Femur (tissue), 1 donor: ENCODE results near the gene GLIS1.
"Not testable (repeated sequence)": the region's sequence is repeated elsewhere in the genome, so short reads cannot be mapped to it uniquely, and the experiment has no call there.

Source experiments
- DNase-seq: peaks from one replicate; pipeline ENCODE4 v3.0.0-alpha.2; 2017

Gene GLIS1

DNA sequence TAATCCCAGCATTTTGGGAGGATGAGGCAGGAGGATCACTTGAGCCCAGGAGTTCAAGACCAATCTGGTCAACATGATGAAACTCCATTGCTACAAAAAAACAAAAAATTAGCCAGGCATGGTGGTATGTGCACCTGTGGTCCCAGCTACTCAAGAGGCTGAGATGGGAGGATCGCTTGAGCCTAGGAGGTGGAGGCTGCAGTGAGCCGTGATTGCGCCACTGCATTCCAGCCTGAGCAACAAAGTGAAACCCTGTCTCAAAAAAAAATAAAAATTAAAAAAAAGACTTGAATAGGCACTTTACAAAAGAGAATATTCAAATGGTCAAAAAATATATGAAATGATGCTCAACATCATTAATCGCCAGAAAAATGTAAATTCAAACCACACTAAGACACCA, 91.0 kb downstream of the GLIS1 start:
- not testable (repeated sequence) for DNase-seq

DNA sequence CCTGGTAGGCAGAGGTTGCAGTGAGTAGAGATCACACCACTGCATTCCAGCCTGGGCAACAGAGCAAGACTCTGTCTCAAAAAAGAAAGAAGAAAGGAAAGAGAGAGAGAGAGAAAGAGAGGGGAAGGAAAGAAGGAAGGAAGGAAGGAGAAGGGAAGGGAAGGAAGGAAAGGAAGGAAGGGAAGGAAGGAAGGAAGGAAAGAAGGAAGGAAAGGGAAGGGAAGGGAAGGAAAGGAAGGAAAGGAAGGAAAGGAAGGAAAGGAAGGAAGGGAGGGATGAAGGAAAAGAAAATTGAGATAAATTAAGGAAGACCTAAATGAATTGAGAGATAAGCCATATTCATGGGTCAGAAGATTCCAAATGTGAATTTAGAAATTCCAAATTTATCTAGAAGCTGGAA, 92.2 kb downstream of the GLIS1 start:
- no peak for DNase-seq

DNA sequence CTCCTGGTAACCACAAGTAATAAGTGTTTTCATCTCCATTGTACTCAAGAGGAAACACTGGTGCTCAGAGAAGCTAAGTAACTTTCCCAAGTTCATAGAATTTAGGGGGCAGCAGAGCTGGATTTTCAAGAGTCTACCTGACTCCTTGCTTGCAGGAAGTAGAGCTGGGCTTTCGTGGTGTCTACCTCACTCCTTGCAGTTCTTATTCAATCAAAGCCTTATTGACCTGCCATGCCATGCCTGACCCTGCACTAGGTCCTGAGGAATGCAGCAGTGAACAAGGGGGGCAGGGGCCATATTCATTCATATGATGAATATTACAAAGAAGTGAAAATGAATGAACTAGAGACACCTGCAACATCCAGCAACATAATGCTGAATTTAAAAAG, 93.3 kb downstream of the GLIS1 start:
- no peak for DNase-seq

DNA sequence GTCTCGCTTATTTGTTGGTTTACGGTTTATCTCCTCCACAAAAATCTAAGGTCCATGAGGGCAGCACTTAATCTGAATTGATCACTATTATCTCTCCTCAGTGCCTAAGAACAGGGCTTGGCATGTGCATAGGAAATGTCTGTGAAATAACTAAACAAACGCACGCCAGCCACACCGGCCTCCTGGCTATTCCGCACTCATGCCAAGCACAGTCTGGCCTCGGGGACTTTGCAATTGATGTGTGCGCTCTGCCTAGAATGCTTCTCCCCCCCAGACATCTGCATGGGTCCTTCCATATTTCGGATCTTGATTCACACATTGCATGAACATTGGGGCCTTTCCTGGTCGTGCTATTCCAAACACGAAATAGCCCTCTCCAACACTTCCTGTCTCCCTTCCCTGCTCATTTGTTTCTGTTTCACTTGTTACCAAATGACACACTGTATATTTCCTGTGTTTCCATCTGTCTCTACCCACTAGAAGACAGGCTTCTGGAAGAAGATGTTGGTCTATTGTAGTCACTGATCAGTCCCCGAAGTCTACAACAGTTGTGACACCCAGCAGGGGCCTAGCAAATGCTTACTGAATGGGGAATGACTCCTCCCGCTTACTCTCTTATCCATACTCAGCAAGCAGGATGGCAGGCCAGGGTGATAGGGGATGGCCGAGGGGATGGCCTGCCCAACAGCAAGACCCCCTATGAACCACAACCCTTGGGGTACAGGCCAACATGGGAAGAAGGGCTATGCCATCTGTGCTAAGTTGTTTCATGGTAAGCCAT, 93.9 kb downstream of the GLIS1 start:
- DNase-seq, result peak; percentile 5

DNA sequence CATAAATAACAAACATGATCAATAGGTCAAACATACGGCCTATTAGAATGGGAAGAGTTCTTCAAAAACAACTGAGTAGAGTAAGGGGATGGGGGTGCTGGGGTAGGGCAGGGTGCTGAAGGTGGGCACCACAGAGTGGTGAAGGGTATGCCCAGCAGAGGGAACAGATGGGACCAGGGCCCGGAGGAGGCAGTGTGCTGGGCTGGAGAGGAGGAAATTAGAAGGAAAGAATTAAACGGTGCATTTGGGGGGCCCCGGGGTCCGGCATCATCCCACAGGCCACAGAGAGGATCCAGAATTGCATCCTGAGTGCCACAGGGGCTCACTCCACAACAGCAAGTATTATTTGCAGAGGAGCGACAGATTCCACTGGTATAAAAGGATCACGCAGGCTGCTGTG, 94.5 kb downstream of the GLIS1 start:
- no peak for DNase-seq

DNA sequence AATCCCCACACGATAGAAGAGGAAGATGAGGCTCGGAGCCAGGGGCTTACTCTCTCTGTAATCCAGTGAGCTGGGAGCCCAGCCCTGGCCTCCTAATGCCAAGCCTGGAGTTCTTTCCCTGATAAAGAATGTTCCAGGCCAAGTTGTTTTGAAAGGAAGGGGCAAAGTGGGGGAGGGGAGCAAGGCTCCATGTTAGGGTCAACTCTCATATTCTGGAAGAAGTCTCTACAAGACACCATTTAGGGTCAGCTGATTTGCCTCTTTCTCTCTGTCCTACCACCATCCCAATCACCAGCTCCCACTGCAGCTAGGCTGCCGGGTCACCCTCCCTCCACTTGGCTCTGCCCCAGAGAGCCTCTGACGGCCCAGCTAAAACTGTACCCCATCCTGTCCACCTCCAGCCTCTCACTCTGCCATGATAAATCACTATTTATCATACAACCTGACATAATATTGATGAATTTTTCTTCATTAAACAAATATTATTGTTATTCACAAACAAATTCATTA, 95.0 kb downstream of the GLIS1 start:
- peak; percentile 11 for DNase-seq

DNA sequence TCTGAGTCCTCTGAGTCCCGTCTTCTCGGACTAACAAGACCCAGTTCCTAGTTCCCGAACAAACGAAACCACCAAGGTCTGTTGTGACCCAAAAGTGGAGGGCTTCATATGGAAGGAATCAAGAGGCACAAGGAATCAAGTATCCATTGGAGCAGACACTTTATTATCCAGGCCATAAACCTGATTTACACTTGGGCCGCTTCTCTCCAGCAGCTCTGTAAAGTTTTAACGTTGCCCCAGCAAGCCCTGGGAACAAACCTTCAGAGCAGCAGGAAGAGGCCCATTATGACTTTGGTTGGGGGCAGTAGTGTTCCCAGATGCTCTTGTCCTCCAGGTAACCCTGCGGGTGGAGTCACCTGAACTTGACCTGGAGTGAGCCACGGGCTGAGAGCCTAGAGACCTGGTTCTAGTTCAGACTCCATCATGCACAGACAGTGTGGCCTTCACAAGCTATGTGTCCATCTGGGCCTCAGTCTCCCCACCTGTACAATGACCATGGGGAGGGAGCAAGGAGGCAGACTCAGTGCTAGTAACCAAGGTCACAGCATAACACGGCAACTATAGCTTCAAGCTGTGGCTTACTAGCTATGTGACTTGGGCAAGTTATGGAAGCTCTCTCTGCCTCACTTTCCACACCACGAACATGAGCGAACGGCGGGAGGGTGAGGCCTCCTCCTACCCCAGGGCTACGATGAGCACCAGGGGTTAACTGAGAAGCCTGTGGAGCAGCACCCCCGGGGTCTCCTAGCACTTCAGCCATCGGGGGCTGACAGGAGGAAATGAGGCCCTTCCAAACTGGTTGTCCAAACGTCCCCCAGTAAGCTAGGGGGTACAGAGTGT, 95.7 kb downstream of the GLIS1 start:
- peak; percentile 16 for DNase-seq

DNA sequence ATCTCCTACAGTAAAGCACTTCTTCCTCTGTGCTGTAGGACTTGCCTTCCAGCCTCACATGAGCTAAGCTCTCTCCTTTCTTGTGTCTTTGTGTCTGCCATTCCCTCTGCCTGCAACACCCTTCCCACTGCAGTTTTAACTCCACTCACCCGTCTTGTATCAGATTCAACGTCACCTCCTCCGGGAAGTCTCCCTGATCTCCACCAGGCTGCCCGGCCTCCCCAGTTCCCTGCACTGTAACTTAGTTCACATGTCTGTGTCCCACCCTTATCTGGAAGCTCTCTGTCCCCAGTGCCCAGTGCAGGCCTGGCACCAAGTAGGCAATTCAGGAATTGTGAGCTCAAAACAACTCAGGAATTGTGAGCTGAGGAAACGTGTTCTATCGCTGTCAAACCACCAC, 96.4 kb downstream of the GLIS1 start:
- peak; percentile 9 for DNase-seq

DNA sequence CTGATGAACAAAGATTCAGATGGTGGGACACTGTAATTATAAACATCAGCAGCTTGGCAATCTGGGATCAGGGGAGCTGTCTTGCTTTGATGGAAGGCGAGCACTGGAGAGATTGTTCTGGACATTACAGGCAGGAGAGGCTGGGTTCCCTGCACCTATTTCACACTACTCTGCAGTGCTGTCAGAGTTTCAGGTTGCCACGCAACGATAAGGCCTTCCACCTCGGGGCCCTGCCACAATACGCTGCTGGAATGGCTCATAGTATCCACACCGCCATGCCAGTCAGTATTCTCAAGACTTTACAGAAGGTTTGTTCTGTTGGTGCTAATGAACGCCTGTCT, 96.8 kb downstream of the GLIS1 start:
- DNase-seq, result peak; percentile 3

DNA sequence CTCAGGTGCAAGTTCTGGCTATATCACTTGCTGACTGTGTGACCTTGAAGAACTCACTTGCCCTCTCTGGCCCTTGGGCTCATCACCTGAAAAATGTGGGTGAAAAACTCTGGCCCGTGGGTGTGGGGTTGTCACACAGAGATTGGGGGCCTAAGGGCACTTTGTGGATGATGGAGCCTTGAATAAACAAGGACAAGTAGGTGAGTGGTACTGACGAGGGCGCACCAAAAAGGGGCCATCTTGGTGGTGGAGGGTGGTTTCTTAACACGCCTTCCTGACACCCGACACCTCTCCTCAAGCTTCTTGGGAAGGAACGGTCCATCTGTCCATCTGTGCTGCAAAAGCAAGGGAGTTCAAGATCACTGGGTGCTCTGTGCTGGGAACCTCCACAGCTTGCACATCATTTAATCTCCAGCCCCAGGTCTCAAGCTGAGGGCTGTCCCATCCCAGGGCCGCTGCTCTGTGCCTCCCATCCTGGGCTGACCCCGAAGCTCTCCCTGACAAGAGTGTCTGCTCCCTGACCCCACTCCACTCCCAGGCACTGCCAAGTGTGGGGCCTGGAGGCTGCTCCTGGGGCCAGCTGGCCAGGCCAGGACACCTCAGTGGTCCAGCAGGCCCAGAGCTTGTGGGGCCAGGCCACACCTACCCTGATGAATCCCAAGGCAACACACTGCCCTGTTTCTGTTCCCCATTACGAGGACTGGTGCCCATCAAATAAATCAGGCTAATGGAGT, 97.3 kb downstream of the GLIS1 start:
- DNase-seq, result peak; percentile 10

DNA sequence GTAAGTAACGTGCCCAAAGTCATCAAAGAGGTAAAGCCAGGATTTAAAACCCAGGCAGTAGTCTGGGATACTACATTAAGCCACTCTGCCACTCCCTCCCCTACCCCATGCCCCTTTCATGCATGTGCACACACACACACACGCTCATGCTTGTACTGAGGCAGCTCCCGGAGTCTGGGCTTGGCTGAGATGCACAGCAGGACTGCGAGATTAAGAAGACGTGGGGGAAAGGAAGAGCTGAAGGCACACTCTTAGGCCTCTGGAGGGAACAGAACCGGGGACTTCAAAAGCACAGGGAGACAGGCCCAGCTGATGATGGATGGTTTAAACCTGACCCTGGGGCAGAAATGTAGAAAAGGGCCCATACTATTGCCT, 98.3 kb downstream of the GLIS1 start:
- DNase-seq, result peak; percentile 7

DNA sequence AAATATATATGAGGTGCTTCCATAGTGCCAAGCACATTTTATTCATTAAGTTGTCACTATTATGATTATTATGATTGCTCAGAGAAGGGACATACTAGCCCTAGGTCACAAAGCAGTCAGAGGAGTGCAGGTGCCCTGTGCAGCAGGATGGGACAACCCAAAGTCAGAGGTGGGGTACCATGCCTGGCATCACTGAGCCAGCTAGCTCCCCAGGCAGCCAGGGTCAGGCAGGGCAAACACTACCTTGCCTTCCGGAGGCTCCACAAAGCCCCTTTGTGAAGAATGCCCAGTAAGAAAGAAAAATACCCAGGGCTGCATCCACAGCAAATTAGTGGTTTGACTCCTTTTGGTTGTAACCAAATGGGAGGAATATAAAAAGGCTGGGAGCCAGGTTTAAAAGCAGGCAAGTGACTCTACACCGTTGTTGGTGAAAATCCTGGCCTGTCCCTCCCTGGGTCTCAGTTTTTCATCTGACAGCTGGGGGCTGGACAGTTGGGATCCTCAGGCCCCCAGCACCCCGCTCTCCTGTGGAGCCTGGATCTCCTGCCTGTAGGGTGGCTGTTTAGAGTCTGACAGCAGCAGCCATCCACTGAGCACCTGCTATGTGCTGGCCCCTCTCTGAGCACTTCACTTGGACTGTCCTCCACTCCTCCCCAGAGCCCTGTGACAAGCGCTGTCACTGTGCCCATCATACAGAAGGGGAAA, 98.8 kb downstream of the GLIS1 start:
- DNase-seq, result peak; percentile 11

DNA sequence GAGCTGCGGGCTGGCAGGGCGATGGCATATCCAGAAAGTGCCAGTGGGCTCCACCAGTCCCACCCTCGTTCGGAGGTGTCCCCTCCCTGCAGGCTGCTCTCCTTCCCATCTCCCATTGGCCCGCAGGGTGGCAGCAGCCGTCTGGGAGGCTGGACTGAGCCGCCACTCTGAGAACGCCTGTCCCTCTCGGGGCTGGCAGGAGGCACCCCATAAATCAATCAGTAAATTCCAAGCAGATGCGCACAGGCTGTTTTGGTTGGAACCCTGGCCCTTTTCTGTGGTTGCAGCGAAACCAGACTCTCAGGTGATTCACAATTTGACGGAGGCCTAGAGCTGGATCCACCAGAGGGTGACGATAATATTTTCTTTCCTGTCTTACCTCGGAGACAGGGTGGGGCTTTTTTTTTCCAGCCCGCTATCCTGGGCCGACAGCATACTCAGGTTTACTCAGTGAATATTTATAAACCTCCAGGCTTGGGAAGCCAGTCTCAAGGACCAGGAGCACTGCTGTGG, 99.7 kb downstream of the GLIS1 start:
- DNase-seq, result peak; percentile 46

DNA sequence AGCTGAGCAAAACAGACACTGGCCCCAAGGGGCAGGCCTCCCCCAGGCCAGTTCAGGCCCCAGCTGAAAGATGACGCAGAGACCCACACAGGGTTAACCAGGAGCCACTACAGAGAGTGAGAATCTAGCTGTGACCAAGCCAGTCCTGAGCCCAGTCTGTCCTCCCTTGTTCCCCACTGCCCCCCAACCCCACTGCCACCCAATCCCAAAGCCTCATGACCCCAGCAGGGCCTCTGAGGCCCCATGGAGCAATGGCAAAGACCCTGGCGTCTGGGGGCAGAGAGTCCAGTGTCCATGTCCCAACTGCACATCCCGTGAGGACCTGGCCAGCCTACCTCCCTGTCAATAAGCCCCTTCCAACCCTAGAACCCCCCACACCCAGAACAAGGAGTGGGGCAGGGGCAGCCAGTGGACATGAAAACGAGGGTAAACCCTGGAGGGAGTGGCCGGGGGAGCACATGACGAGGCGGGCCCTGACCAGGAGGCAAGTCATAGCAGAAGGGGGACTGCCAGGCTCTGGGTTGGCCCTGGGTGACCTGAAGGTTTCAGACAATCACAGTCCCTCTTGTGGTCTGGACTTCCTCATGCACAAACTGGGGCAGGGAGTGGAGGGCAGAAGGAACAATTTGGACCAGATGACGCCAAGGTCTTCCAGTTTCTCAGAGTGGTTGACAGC, 100.5 kb downstream of the GLIS1 start:
- no peak for DNase-seq

DNA sequence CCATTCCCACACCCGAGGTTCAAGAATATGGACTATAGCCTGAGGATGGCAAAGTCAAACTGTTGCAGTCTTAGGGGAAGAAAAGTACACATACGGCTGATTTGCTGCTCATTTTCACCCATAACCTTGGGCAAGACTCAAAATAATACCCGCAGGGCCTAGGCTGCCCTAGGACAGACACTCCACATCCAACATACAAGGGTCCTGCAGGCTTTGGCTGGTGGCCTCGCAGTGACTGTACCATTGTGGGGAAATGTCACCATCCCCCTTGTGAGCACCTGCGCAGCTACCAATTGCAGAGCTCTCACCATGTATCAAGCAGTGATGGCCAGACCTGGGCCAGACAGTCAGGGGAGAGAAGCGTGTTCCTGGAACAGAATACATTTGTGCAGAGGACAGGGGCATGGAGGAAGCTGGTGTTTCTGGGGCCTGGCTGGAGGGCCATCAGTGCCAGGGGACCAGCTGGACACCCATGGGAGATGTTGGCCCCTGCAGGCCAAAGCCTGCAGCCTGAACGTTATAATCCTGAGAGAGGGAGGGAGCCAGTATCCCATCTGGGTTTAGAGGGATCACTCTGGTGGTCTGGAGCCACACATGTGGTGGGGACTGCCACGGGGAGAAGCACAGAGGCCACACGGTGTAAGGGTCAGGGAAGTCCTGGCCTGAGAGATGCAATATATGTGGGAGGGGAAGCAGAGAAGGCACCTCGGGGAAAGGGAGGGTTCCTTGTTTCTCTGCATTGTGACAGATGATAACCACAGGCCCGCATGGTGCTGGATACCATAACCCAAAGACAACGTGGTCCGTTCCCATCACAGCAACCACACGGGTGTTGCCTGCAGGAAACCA, 101.2 kb downstream of the GLIS1 start:
- no peak for DNase-seq

DNA sequence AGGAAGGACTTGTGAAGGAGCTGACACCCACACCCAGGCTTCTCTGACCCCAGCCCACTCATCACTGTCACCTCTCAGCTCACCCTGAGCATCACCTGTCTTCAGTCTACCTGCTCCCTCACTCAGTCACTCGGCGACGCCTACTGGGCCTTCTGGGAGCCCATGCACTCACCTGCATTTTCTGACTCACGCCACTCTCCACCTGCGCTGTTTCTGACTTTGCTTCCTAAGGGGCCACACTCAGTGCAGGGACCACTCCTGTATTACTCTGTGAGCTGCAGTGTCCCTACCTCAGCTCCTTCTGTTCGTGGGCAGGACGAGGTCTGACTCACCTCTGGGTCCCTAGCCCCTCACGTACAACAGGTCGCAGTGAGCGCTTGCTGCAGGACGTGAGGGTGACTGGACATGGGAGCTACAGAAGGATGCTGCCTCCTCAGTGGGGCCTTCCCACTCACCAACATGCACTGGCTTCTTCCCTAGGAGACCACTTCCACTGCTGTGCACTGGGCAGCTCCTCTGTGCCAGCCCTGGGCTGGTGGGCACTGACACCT, 102.3 kb downstream of the GLIS1 start:
- no peak for DNase-seq

DNA sequence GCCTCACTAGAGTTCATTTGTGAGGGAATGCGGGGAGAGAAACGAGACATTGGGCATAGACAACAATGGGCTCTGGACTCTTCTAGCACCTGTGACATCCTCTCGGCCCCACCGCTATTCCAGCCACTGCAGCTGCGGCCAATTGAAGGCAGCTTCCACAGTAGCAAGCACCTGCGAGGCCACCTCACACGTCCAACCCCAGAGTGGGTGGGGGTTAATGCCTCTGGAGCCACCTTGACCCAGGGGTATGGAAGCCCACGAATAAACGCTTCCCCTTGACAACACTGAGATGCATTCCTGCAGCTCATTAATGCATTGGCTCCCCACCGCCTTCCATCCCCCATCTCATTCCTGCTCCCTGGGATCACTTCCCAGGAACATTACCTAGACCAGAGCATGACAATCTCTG, 104.4 kb downstream of the GLIS1 start:
- no peak for DNase-seq

DNA sequence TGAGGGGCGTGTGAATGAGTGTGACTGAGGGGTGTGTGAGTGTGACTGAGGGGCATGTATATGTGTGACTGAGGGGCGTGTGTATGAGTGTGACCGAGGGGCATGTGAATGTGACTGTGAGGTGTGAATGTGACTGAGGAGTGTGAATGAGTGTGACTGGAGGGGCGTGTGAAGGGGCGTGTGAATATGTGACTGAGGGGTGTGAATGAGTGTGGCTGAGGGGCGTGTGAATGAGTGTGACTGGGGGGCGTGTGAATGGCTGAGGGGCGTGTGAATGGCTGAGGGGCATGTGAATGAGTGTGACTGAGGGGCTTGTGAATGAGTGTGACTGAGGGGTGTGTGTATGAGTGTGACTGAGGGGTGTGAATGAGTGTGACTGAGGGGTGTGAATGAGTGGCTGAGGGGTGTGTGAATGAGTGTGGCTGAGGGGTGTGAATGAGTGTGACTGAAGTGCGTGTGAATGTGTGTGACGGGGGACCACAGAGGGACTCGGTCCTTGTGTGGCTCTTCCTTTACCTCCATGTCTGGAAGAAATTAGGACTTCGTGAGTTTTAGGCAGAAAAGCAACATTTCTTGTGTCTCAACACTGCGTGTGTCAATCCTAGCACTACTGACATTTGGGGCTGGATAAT, 105.8 kb downstream of the GLIS1 start:
- no peak for DNase-seq

DNA sequence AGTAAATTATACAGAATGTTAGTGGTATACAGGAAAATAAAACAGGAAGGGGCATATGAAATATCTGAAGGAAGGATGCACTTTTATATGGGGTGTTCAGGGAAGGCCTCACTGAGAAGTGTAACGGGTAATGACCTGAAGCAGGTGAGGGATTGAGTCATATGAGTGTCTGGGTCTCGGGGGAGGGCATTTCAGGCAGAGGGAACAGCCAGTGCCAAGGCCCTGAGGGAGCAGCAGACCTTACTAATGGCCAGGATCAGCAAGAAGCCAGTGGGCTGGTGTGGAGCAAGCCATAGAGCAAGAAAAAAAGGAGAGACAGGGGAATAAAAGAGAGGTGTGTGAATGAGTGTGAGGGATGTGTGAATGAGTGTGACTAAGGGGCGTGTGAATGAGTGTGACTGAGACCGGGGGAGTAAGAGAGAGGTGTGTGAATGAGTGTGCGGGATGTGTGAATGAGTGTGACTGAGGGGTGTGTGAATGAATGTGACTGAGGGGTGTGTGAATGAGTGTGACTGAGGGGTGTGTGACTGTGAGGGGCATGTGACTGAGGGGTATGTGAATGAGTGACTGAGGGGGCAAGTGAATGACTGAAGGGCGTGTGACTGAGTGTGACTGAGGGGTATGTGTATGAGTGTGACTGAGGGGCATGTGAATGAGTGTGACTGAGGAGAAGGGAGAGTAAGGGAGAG, 107.2 kb downstream of the GLIS1 start:
- no peak for DNase-seq
